Measurements from ENCODE around the gene PACRGL.

The PACRGL gene

DNA sequence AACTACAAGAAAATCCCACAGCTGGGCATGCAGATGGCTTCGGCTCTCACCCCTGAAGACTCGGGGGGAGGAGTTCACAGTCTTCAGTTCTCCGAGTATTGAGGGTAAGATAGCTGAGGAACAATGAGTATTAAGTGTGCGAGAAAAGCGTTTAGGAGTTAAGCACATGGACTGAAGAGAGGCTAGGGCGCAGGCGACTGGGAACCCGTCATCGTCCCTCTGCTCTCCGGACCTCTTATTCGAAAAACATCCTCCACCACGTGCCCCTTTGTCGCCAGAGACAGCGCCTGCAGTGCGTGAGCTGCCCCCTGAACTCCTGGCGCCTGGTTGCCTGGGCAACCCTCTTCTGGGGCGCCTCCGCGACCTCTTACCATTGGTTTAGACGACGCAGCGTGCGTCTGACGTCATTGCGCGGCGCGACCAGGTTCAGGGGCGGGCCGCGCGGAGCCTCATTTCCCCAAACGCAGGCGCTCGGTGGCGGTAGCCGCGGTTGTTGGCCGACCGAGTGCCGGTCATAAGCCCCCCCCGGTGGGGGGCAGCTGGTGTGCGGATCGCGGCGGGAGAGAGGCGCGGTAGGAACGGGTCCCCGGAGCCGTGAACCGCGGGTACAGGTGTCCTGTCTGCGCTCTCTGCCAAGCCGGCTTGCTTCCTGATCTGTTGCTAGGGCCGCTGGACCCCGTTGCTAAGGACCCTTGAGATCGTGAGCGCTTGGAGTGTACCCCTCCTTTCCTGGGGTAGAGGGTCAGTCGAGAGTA lies at the start of gene PACRGL:
Gene PACRGL, plus strand, starts transcription at position 452 of the 755 bp plus-strand sequence. CDS start 4,024 bp downstream, outside the sequence.
- peak; percentile 83 for DNase-seq (ENCODE audit: low read depth, low spot score)

DNA sequence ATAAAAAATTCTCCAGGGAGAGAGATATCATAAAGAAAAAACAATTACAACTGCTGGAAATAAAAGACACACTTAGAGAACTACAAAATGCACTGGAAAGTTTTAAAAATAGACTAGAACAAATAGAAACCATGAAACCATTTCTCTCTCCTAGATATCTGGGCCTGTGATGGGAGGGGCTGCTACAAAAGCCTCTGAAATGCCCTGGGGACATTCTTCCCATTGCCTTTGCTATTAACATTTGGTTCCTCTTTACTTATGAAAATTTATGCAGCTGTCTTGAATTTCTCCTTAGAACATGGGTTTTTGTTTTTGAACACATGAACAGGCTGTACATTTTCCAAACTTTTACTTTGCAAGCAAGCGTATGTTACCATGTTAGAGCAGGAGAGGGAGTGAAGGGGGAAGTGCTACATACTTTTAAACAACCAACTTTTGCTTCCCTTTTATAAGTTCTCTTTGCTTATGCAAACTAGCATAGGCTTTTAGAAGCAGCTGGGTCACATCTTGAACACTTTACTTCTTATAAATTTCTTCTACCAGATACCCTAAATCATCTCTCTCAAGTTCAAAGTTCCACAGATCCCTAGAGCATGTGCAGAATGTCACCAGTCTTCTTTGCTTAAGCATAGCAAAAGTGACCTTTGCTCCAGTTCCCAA lies 47.9 kb upstream of the PACRGL start:
- no peak for DNase-seq (ENCODE audit: low read depth, low spot score)

DNA sequence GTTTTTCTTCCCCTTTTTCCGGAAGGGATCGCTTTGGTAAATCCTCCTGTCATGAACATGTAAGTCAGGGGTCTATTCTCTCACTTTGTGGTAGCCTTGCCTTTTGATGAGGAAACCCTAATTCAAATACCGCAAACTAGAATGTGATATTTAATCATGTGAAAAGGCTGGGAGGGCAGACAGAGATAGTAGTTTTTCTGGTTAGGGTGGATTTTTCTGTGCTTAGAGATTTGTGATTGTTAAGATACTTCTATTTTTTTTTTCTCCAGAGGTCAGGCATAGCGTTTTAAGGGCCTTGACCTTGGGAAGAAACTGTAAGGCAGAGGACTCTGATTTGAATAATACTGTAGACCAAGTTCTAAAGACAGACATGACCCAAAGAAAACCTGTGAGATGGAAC lies 41.8 kb upstream of the PACRGL start:
- no peak for DNase-seq (ENCODE audit: low read depth, low spot score)

DNA sequence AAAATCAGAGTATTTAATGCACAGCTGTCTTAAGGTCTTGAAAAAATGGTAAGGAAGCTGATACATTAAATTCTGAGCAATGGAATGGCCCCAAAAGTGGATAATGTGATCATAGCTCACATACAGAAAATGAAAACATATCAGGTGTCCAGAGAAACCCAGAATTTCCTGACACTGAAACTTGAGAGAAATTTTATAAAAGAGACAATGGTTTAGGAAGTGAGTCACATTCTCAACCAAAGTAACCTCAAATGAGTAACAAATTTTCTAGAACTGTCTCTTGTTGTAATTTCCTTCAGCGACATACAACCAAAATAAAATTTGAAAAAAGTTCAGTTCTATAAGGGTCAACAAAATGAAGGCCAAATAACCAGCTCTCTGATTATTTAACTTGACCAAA lies 37.4 kb upstream of the PACRGL start:
- DNase-seq (ENCODE audit: low read depth, low spot score) = peak; percentile 20

DNA sequence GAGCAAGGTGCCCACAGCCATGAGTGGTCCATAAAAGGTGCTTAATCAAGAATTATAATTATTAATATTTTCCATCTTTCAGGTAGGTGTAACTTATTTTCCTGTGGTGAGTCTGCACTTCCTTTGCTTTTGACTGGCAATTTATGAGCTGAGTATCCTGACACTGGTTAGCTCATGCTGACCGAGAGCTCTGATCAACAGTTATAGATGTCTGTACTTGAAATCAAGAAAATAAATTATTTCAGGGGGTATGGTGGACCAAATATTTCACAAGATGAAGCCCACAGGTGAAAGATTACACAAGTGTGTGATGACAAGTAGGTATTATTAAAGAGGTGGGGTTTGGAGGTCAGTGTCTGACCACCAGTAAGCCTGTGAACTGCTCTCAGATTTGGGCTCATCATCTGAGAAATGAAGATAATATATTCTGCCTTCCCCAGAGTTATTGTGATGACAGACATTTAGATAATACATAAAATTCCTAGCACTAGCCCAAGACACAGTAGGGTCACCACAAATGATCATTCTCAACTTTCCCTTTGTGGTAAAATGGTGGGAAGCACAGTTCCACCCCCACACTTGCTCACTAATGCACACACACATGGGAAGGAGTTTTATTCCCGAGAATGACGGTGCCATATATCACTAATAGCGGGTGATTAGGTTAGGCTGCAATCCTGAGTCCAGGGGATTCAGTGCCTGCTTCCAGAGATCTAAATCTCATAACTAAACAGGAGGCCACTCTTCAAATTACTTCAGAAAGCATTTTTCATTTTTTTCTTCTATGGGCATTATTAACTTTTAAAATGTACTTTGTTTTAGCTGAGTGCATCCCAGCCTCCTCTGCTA lies 34.0 kb upstream of the PACRGL start:
- no peak for DNase-seq (ENCODE audit: low read depth, low spot score)

DNA sequence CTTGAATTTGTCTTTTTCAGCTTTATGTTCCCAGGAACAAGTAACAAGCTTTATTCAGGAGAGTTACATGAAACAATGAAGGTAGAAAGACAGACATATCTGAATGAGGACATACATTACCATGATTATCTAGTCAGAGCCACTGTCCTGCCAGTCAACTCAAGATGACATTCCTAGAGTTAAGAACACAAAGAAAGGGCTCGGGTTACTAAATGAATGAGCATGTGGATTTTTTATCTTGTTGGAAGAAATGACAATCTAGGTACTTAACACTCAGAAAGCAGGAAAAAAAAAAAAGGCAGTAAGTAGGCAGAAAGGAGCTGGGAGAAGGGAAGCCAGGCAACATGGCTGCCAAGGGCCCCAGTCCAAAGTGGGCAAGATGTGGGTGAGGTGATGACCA lies 28.0 kb upstream of the PACRGL start:
- DNase-seq (ENCODE audit: low read depth, low spot score) = no peak

DNA sequence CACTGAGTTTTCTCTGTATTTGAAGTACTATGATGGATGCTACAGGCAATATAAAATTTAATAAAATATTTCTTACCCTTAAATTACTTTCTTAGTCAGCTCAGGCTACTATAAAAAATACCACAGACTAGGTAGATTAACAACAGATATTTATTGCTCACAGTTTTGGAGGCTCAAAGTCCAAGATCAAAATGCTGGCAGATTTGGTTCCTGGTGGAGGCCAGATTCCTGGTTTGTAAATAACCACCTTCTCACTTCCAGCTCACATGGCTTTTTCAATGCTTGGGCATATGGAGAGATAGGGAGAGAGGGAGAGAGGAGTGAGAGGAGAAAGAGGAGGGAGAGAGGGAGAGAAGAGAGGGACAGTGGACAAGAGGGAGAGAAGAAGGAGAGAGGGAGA lies 24.5 kb upstream of the PACRGL start:
- DNase-seq (ENCODE audit: low read depth, low spot score) = no peak

DNA sequence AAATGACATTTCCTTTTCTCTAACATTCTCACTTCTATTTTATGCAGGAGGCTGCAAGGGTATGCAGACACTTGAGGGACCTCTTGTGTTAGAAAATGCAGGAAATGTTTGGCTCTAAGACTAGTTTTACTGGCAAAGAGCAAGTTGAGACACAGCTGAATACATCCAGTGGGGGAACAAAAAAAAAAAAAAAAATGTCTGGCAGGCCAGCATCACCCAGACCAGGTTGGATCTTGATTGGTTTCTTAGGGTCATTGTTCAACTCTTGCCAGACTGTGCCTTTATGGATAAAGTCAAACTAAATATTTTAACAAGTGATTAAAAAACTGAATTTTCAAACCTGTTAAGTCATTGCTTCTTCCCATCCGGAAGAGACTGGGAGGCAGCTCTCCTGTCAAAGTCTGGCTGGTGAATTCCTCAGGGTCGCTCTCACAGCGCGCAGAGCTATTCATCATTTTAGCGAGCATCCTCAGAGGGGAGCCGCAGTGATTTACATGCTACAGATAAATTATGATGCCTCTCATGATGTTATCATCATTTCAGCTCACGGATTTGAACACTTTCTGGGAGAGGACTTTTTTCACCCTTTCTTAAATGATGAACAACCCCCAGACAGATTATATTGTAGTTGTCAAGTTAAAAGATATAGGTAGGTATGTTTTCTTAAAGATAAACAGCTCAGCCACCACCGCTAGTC lies 23.6 kb upstream of the PACRGL start:
- no peak for DNase-seq (ENCODE audit: low read depth, low spot score)

DNA sequence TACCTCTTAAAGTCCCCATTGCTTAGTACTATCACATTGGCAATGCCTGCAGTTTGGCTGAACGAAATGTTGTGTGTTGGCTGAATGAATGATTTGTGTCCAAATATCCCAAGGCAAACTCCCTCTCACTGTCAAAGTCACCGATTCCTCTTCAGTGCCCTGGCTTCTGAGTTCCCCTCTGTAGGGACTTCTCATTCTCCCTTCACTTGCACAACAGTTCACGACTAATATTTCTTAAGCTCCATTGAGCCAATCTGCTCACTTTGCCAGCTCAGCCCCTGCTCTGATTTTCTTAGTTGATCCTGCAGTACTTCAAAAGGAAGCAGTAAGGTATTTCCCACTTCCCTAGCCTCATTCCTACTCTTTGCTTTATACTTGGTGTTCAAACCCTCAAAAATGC lies 21.9 kb upstream of the PACRGL start:
- DNase-seq (ENCODE audit: low read depth, low spot score) = no peak

DNA sequence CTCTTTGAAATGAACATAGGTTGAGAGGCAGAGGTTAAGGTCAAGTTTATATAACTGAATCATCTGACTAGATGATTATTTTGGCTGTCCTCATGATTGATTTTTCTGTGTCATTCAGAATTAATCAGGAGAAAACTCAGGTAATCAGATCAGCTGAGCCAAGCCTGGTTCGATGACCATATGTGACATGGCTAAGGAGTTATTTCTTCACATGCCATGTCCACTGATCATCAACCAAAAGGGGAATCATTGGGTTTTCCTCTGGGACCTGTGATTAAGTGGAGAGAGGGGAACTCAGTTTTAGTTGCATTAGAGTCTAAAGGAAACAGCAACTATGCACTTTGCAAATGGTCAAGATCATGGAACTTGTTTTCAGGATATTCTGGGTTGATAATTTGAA lies 20.3 kb upstream of the PACRGL start:
- DNase-seq (ENCODE audit: low read depth, low spot score) = no peak

DNA sequence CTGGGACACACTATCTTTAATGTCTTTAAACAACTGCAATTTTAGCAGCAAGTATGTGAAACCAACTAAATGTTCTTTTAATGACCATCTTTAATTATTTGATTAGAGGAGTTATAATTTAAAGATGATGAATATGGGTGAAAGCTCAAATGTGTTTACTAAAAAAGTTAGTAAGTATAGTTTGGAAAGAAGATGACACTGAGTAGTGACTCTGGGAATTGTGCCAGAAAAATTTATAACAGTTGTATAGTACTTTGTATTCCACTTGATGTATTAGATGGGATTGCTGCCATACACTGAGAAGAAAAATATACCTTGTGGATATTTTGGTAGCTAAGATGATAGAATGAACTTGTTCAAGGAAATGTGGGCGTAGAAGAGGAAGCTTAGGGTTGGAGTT lies 19.5 kb upstream of the PACRGL start:
- no peak for DNase-seq (ENCODE audit: low read depth, low spot score)

DNA sequence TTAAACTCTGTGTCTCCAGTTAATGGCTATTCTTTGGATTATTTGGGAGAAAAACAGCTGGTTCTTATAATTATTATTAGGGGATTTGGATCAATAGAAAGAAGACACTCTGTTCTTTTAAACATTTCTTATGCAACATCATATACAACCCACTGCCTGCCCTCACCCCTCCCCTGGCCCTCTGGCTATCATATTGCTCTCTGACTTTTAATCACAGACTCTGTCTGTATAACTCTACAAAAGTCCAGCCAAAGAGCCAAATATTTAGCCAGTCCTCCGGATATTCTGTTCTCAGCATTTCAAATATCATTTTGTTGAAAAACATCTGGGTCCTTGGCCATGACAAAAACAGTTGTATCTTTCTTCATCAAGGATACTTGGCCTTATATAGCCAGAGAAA lies 19.0 kb upstream of the PACRGL start:
- DNase-seq (ENCODE audit: low read depth, low spot score) = no peak

DNA sequence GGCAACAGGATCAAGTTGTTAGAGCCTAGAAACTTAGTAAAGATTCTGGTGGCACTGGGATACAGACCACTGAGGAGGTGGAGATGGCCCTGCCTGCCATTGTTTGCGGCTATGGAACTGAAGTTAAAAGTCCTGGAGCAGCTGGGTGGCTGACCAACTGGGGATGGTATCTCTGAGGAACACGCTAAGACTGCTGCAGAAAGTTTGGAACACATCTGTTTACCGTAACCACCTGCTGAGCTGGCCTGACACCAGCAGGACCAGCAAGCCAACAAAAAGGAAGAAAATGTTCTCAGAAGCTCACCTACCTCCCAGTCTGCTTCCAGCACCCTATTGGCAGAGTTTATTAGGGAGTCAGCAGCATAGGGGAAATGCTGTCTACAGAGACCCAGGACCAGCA lies 17.4 kb upstream of the PACRGL start:
- DNase-seq (ENCODE audit: low read depth, low spot score) = no peak

DNA sequence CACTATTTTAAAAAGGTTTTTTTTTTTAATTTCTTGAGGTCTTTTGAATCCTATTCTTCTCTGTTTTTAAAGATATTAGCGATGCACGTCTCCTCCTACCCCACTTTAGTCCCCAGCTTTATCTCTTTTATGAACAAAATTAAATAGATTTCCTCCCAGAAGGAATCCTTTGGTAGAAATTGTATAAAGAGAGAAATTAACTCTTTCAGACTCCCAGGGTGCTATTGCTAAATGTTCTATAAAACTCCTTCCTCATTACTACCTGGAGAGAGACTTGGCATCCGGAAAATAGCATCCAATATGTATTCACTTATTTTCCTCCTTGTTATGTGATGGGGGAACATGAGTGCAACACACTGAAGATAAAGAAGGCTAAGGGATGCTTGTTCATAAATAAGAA lies 16.5 kb upstream of the PACRGL start:
- no peak for DNase-seq (ENCODE audit: low read depth, low spot score)

DNA sequence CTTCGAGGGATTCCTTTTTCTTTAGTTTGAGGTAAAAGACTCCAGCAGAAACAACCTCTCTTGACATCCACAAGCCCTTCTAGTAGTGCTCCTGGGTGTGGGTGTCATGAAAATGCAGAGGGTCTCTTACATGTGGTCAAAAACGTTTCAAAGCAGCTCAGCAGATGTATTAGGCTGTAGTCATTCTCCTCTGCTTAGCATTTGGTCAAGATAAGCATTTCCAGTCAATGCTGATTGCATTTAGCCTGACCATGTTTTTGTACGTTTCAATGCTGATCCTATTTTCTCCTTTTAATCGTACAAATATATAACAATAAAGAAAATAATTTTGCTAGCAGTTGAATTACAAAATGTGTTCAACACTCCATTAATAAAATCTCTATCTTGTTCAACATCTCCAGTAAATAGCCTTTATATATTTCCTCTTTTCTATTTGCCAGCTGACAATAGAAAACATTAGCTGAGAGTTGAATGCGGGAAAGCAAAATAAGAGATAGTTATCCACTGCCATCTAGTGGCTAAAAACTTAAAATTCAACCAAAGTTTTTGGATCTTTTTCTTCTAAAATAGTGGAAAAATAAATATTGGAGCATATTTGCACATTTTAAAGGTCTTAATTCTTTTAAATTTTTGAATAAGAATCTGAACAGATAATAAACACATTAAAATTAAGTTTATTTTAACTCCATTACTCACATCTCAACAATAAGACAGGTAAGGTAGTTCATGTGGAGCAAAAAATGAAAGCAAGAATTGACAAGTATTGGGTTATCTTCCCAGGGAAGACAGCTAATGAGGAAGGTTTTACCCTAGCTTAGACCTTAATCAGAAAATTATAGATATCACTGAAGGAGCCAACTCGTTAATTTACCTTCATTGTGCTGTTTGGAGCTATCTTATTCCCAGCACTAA lies 15.2 kb upstream of the PACRGL start:
- DNase-seq (ENCODE audit: low read depth, low spot score) = no peak

DNA sequence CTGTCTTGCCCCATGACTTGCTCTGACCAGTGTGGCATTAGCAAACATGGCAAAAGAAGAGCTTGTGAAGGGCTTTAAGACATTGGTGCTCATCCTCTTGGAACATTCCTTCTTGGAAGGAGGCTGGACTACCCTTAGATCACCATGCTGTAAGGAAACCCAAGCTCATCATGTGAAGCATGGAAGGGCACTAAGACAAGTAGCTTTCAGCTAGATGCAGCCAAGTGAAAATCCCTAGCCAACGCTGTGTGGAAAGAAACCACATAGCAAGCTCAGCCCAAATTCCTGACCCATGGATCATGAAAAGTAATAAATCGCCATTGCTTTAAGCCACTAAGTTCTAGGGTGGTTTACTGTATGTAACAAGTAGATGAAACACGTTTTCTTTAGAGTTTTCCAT lies 12.4 kb upstream of the PACRGL start:
- DNase-seq (ENCODE audit: low read depth, low spot score) = no peak

DNA sequence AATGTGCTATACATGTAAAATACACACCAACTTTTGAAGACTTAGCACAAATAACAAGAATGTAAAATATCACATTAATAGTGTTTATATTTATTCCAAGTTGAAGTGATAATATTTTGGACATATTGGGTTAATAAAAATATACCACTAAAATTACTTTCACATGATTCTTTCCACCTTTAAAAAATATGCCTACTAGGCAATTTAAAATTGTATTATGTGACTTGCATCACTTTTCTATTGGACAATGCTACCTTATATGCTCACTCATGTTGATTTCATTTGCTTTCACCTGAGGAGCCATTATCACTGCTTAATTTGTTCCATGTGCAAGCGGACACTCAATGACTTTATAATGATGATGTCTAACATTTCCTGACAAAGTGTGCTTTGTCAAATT lies 3.4 kb upstream of the PACRGL start:
- no peak for DNase-seq (ENCODE audit: low read depth, low spot score)

DNA sequence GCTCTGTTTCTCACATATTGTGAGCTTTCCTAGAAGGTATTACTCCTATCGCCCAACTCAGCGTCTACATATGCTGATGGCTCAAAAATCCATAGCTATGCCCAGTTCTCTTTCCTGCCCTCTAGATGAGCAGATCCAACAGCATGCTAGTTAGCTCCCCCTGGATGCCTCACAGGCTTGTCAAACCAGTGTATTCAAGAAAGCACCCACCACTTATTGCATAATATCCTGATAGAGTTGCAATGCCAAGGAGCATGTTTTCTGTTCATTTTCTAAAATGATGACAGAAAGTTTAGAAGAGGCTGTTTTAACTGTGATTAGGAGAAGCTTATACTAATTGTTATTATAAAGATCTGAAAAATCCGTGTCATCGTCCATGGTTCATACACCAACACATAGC lies 1.9 kb upstream of the PACRGL start:
- DNase-seq (ENCODE audit: low read depth, low spot score) = no peak

DNA sequence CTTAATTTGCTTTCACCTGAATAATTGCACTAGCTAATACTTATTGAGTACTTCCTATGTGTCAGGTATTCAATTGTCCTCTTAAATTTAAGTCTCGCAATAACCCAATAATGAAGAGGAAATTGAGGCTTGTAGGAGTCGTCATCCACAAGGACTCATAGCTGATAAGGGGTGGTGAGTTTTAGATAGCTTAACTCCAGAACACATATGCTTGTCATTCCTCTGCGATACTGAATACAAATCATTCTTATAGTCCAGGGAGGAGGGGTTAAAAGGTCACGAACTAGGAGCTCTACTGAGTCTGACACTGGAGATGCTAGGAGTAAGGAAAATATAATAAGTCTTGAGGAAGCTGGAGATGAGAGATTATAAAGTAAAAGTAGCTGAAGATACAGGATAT lies 1.4 kb upstream of the PACRGL start:
- DNase-seq (ENCODE audit: low read depth, low spot score) = no peak

DNA sequence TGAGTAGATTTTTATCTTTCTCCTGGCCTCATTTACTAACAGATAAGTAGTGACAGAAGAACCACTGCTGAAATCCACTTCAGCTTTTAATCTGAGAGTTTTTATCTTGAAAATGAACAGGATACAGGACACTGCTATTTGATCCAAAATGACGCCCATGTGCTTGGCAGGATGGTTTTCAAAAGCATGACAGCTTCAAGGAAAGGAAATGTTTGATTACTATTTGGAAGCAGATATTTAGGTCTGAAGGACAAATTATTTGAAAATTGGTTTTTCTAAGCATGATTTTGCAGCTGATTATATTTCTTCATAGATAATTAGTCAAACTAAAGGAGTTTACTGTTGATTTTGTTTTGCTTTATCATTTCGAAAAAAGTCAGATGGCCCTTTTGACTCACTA lies 11.1 kb downstream of the PACRGL start:
- DNase-seq (ENCODE audit: low read depth, low spot score) = no peak

DNA sequence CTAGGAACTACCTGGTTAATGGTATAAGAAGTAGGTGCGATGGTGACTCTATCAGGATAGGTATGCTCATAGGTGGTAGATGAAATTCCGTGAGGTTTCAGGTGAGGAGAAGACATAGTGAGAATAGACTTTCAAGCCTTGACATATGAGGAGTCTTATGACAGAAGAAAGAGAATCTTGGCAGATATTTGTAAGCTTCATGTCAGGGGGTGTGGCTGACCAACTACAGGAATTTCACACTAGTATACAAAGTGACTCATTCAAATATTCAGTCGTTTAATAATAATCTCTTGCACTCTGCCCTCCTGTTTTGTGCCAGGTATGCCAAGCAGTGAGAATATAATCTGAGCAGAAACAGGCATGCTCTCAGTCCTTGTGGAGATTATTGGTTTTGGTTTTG lies 22.8 kb downstream of the PACRGL start:
- no peak for DNase-seq (ENCODE audit: low read depth, low spot score)

All from smooth muscle cell of the brain vasculature (primary cell).